Spleen (tissue), 7 donors: ENCODE data around the gene ASNS.

Experiments
- POLR2AphosphoS5 ChIP-seq, 3 donors: sonication (generic); formaldehyde crosslinking; IDR thresholded peaks; one replicate each; pipeline ENCODE4 v1.5.1; 2017; ENCODE audit warnings: antibody characterized with exemption in 3 of 3
- TF ChIP-seq, protein P1 (sequence below), 11 experiments: fragments of 200-600 bp in 7 of 11; fragments of 450-650 bp in 4 of 11; sonication (generic) in 4 of 11; IDR thresholded peaks in 8 of 11; conservative IDR thresholded peaks in 3 of 11; 1 replicate in 7 of 11; 2 replicates in 4 of 11; pipeline versions ENCODE4 v1.4.0 to v1.8.0; 2016 to 2021; ENCODE audit warnings: antibody characterized with exemption in 11 of 11, inconsistent platforms in 4 of 11, mild to moderate bottlenecking in 1 of 11
- donor health status: DM: no; HTN: no; CAD: no; lungs with moderate emphysema.
- donor health status: DM: no; HTN: no; CAD: no.
- donor health status: DM: no; HTN: no; CAD: no.

GRCh38 chr7:97871659-97872024, 566 bp downstream of the ASNS start:
- TF ChIP-seq, protein P1, sequence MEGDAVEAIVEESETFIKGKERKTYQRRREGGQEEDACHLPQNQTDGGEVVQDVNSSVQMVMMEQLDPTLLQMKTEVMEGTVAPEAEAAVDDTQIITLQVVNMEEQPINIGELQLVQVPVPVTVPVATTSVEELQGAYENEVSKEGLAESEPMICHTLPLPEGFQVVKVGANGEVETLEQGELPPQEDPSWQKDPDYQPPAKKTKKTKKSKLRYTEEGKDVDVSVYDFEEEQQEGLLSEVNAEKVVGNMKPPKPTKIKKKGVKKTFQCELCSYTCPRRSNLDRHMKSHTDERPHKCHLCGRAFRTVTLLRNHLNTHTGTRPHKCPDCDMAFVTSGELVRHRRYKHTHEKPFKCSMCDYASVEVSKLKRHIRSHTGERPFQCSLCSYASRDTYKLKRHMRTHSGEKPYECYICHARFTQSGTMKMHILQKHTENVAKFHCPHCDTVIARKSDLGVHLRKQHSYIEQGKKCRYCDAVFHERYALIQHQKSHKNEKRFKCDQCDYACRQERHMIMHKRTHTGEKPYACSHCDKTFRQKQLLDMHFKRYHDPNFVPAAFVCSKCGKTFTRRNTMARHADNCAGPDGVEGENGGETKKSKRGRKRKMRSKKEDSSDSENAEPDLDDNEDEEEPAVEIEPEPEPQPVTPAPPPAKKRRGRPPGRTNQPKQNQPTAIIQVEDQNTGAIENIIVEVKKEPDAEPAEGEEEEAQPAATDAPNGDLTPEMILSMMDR (IDR thresholded peaks at IDR 0.05 in 8 of 11, conservative IDR thresholded peaks at IDR 0.05 in 3 of 11): no peak
- no peak for TF ChIP-seq POLR2AphosphoS5 (IDR thresholded peaks at IDR 0.05)
